ENCODE data around the gene MALSU1. TPM values are rescaled to one million over a fixed set of nuclear protein-coding genes. Genes with fewer than 3 reads are reported as not detected.

MALSU1 gene
- total and polyA plus RNA-seq, 2 of the 13 experiments (the other 11 are each of a cell fraction or from before 2014, with no cell fraction given), result 72.0 to 141 TPM

- TF ChIP-seq, protein P1, sequence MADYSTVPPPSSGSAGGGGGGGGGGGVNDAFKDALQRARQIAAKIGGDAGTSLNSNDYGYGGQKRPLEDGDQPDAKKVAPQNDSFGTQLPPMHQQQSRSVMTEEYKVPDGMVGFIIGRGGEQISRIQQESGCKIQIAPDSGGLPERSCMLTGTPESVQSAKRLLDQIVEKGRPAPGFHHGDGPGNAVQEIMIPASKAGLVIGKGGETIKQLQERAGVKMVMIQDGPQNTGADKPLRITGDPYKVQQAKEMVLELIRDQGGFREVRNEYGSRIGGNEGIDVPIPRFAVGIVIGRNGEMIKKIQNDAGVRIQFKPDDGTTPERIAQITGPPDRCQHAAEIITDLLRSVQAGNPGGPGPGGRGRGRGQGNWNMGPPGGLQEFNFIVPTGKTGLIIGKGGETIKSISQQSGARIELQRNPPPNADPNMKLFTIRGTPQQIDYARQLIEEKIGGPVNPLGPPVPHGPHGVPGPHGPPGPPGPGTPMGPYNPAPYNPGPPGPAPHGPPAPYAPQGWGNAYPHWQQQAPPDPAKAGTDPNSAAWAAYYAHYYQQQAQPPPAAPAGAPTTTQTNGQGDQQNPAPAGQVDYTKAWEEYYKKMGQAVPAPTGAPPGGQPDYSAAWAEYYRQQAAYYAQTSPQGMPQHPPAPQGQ (CRISPR knock-in tag; IDR thresholded peaks at IDR 0.05; ENCODE audit: borderline replicate concordance), result no peak
- TF ChIP-seq ZNF543 (CRISPR knock-in tag; IDR thresholded peaks at IDR 0.05) (peak; percentile 88), ZSCAN22 (CRISPR knock-in tag; IDR thresholded peaks at IDR 0.05) (no peak), JARID2 (CRISPR knock-in tag; IDR thresholded peaks at IDR 0.05; ENCODE audit: insufficient replicate concordance) (no peak), ZNF891 (CRISPR knock-in tag; IDR thresholded peaks at IDR 0.05) (peak; percentile 97), ZNF10 (CRISPR knock-in tag; IDR thresholded peaks at IDR 0.05; ENCODE audit: borderline replicate concordance, low read depth) (no peak), HINFP (CRISPR knock-in tag; IDR thresholded peaks at IDR 0.05; ENCODE audit: low read depth) (no peak; the same call in 1 of the 2 replicates), ZFP90 (CRISPR knock-in tag; IDR thresholded peaks at IDR 0.05; ENCODE audit: borderline replicate concordance) (no peak; the same call in 1 of the 2 replicates), ZNF746 (CRISPR knock-in tag; IDR thresholded peaks at IDR 0.05) (0 out of 2 replicates have a peak, but pooled peaks have one; percentile 58), SIX1 (CRISPR knock-in tag; IDR thresholded peaks at IDR 0.05; ENCODE audit: borderline replicate concordance) (0 out of 2 replicates have a peak, but pooled peaks have one; percentile 8), GTF3A (CRISPR knock-in tag; conservative IDR thresholded peaks at IDR 0.05) (no peak), ZNF546 (CRISPR knock-in tag; conservative IDR thresholded peaks at IDR 0.05) (no peak), ZNF747 (CRISPR knock-in tag; IDR thresholded peaks at IDR 0.05; ENCODE audit: borderline replicate concordance) (peak; percentile 96), RFXAP (CRISPR knock-in tag; IDR thresholded peaks at IDR 0.05; ENCODE audit: borderline replicate concordance) (no peak), POLR2G (IDR thresholded peaks at IDR 0.05; ENCODE audit: low read depth, low read length) (peak; percentile 97), ZNF274 (CRISPR knock-in tag; IDR thresholded peaks at IDR 0.05) (peak; percentile 87), NPAS2 (CRISPR knock-in tag; IDR thresholded peaks at IDR 0.05; ENCODE audit: borderline replicate concordance) (no peak)
- TF ChIP-seq, protein P2, sequence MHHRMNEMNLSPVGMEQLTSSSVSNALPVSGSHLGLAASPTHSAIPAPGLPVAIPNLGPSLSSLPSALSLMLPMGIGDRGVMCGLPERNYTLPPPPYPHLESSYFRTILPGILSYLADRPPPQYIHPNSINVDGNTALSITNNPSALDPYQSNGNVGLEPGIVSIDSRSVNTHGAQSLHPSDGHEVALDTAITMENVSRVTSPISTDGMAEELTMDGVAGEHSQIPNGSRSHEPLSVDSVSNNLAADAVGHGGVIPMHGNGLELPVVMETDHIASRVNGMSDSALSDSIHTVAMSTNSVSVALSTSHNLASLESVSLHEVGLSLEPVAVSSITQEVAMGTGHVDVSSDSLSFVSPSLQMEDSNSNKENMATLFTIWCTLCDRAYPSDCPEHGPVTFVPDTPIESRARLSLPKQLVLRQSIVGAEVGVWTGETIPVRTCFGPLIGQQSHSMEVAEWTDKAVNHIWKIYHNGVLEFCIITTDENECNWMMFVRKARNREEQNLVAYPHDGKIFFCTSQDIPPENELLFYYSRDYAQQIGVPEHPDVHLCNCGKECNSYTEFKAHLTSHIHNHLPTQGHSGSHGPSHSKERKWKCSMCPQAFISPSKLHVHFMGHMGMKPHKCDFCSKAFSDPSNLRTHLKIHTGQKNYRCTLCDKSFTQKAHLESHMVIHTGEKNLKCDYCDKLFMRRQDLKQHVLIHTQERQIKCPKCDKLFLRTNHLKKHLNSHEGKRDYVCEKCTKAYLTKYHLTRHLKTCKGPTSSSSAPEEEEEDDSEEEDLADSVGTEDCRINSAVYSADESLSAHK (CRISPR knock-in tag; IDR thresholded peaks at IDR 0.05; ENCODE audit: borderline replicate concordance), result no peak
- TF ChIP-seq, protein P3, sequence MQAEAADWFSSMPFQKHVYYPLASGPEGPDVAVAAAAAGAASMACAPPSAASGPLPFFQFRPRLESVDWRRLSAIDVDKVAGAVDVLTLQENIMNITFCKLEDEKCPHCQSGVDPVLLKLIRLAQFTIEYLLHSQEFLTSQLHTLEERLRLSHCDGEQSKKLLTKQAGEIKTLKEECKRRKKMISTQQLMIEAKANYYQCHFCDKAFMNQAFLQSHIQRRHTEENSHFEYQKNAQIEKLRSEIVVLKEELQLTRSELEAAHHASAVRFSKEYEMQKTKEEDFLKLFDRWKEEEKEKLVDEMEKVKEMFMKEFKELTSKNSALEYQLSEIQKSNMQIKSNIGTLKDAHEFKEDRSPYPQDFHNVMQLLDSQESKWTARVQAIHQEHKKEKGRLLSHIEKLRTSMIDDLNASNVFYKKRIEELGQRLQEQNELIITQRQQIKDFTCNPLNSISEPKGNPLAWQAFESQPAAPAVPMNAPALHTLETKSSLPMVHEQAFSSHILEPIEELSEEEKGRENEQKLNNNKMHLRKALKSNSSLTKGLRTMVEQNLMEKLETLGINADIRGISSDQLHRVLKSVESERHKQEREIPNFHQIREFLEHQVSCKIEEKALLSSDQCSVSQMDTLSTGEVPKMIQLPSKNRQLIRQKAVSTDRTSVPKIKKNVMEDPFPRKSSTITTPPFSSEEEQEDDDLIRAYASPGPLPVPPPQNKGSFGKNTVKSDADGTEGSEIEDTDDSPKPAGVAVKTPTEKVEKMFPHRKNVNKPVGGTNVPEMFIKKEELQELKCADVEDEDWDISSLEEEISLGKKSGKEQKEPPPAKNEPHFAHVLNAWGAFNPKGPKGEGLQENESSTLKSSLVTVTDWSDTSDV (CRISPR knock-in tag; IDR thresholded peaks at IDR 0.05), result peak; percentile 80; the same call in 1 of the 2 replicates
These were observed at the start of gene MALSU1 (continued) for GRCh38 chr7:23298885-23299769.
